ENCODE measurements around the gene TGFB2.

The TGFB2 gene

DNA sequence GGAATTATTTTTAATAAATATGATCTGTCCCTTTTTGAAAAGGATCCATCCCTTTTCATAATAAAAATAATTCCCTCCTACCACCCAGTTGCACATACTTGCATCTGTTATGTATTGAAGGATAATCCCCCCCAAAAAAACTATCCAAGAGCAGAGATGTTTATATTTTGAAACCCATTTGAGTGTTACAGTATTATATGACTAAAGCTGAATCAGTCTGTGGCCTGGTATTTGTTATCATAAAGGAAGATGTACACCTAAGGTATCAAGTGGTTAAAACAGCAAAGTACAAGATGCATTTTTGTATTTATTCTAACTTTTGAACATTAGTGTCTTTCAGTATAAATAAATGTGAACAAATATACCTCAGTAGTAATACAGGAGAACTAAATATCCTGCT lies 12.7 kb upstream of the TGFB2 start:
- no peak for DNase-seq (ENCODE audit: low read depth in 3 of 3, low spot score in 1 of 3)

DNA sequence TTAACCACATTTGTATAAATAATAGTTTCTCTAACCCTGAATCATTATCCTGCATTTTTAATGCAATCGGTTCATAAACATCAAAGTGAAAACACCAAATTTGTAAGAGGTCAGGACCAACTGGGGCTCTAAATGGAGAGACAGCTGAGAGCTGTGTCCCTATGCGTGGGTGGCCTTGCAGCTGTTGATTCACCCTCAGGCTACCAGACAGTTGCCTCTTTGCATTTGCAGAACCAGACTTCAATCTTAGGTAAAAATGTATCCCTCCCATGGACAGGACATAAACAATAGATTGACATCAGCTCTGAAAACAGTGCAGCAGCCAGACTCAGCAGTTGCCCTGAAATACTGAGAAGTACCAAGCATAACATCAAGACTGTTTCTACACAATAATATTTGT lies 8.8 kb upstream of the TGFB2 start:
- no peak for DNase-seq (ENCODE audit: low read depth in 3 of 3, low spot score in 1 of 3)

GRCh38 chr1:218339267-218339831 lies 5.8 kb upstream of the TGFB2 start:
- no peak for DNase-seq (ENCODE audit: low read depth in 3 of 3, low spot score in 1 of 3)

- no peak for DNase-seq (ENCODE audit: low read depth in 3 of 3, low spot score in 1 of 3)
These were observed 3.8 kb upstream of the TGFB2 start for GRCh38 chr1:218341325-218341724.

GRCh38 chr1:218342091-218342490 lies 3.0 kb upstream of the TGFB2 start:
- no peak for DNase-seq (ENCODE audit: low read depth in 3 of 3, low spot score in 1 of 3)

DNA sequence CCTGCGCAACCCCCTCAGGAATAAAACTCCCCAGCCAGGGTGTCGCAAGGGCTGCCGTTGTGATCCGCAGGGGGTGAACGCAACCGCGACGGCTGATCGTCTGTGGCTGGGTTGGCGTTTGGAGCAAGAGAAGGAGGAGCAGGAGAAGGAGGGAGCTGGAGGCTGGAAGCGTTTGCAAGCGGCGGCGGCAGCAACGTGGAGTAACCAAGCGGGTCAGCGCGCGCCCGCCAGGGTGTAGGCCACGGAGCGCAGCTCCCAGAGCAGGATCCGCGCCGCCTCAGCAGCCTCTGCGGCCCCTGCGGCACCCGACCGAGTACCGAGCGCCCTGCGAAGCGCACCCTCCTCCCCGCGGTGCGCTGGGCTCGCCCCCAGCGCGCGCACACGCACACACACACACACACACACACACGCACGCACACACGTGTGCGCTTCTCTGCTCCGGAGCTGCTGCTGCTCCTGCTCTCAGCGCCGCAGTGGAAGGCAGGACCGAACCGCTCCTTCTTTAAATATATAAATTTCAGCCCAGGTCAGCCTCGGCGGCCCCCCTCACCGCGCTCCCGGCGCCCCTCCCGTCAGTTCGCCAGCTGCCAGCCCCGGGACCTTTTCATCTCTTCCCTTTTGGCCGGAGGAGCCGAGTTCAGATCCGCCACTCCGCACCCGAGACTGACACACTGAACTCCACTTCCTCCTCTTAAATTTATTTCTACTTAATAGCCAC lies 696 bp downstream of the TGFB2 start:
- DNase-seq (ENCODE audit: low read depth in 3 of 3, low spot score in 1 of 3), result peak in 1 of 3 donors; percentile 16

DNA sequence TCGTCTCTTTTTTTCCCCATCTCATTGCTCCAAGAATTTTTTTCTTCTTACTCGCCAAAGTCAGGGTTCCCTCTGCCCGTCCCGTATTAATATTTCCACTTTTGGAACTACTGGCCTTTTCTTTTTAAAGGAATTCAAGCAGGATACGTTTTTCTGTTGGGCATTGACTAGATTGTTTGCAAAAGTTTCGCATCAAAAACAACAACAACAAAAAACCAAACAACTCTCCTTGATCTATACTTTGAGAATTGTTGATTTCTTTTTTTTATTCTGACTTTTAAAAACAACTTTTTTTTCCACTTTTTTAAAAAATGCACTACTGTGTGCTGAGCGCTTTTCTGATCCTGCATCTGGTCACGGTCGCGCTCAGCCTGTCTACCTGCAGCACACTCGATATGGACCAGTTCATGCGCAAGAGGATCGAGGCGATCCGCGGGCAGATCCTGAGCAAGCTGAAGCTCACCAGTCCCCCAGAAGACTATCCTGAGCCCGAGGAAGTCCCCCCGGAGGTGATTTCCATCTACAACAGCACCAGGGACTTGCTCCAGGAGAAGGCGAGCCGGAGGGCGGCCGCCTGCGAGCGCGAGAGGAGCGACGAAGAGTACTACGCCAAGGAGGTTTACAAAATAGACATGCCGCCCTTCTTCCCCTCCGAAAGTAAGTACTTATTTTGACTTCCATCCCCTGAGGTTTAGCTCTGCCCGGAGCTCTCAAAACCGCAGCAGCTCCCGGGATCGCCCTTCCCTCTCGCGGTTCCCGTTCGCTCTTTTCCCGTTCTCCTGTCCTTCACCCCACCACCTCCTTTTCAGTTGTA lies 1.5 kb downstream of the TGFB2 start:
- no peak for DNase-seq (ENCODE audit: low read depth in 3 of 3, low spot score in 1 of 3)

DNA sequence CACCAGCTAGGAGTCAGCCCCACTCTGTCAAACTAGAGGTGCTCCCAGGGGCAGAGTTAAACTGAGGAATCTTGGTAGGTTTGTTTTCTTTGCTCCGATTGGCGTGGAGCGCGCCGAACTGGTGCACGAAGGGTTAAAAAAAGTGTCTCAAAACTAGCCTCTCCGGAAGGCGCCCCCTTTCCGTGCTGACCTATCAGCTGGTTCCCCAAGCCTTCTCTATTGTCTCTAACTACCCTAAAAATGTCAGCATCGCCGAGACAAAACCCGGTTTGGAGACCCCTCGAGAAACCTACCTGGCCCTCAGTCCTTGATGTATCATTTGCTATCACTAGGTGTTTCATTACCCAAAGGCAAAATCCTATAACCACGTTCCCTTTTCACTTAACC lies 2.2 kb downstream of the TGFB2 start:
- DNase-seq (ENCODE audit: low read depth in 3 of 3, low spot score in 1 of 3), result no peak

GRCh38 chr1:218347723-218348627 lies 2.8 kb downstream of the TGFB2 start:
- DNase-seq (ENCODE audit: low read depth in 3 of 3, low spot score in 1 of 3), result no peak

DNA sequence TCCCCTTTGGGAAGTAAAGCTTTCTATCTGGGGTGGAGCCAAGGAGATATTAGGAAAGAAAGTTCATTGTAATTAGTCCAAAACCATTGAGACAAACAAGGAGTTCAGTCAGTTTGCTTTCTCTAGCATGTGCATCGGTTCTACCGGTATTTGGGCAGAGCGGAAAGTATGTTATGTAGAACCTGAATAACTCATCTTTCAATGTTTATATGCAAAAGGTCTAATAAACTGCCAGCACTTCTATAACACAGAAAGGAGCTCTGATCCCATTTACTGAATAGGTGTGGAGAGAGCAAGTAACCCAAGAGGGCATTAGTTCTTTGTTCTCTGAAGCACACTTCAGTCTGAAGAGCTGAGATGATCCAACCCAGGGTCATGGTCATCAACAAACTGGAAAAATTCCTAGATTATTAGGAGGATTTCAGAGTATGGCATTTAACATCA lies 3.5 kb downstream of the TGFB2 start:
- DNase-seq (ENCODE audit: low read depth in 3 of 3, low spot score in 1 of 3), result no peak

DNA sequence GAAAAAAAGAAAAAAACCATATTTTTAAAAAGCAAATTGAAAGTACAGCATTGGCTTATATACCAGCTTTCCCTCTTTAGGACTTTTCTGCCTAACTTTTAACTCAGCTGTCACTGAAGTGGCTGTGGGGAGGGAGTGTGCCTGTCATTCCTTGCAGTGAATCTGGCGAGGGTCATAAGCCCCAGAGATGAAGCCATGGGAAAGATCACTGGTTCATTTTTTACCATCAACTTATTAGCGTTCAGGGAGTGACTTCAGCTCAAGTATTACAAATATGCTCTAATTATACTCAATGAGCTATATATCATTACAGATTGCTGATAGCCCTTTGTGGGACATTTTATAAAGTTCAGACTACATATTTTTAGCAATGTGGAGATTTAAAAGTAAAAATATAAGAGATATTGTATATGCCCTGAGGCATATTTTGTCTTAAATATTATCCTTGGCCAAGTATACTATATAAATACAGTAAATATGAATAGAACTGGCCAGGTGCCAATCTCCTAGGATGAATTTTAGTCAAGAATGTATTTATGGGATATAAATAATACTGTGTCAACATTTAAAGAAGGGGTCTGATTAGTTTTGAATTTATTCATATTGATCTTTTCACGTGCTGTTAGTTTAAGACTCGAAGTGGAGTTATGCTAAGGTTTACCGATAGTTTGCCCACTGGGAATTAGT lies 4.4 kb downstream of the TGFB2 start:
- no peak for DNase-seq (ENCODE audit: low read depth in 3 of 3, low spot score in 1 of 3)

DNA sequence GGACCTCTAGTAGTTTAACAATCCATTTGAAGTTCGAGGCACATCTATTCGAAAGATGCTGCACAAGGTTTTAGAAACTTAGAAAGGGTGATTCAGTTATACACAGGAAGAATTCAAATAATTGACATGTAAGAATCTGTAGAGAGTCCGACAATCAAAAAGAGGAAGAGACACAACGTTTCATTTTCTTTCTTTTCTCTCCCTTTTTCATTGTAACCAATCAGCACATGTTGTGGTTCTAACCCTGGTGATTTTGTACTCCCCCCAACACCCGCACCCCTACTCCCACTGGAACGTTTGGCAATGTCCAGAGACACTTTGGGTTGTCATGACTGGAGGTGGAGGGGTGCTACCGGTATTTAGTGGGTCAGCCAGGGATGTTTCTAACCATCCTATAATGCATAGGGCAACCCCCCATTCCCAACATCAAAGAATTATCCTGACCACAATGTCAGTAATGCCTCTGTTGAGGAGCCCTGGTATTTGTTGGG lies 4.9 kb downstream of the TGFB2 start:
- DNase-seq (ENCODE audit: low read depth in 3 of 3, low spot score in 1 of 3), result no peak

DNA sequence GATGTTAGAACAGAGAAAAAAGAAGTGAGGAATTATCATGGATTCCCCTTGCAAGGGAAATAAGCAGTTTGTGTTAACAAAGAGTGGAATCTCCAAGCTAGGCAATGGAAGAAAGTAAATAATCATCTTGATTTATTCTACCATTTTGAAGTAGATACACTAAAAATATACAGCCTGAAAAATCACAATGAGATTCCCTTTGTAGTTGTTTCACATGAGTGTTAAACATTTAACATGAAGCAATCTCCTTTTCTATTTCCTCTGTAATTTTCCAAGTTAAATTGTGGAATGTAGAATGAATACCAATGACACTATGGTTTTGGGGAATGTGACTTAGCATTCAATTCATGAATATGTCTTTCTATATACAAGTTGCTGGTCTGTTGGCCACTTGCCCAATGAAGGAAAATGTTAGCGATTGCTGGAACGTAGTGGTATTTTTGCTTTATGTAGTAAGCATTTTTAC lies 5.7 kb downstream of the TGFB2 start:
- DNase-seq (ENCODE audit: low read depth in 3 of 3, low spot score in 1 of 3), result no peak

DNA sequence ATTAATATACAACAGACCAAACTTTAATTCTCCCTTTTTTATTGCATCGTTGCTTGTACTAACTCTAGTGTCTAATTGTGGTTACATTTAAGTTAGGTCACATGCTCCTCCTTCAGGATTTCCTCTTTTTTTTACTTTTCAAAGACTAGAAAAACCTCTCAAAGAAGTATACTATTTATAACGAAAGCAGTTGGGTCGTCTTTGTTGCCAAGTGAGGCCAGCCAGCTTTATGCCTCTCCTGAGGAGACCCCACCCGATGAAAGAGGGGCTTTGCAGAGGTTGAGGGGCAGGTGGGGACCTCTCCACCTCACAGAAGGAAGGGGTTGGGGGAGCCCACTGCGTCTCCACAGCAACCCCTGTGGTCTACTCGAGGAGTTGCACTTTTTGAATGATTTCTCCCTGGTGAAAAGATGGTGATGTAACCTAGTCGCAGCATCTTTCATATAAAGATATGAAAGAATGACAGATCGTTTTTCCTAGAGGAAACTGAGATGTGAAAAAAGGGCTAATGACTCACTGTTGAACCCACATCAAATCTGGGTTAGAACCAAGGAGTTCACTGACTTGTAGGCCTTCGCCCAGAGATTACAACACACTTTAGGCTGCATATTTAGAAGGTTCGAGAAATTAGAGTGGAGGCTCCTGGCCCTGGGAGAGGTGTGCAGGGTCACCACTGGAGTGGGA lies 6.4 kb downstream of the TGFB2 start:
- peak in 1 of 3 donors; percentile 2 for DNase-seq (ENCODE audit: low read depth in 3 of 3, low spot score in 1 of 3)

GRCh38 chr1:218352075-218352438 lies 6.9 kb downstream of the TGFB2 start:
- no peak for DNase-seq (ENCODE audit: low read depth in 3 of 3, low spot score in 1 of 3)

DNA sequence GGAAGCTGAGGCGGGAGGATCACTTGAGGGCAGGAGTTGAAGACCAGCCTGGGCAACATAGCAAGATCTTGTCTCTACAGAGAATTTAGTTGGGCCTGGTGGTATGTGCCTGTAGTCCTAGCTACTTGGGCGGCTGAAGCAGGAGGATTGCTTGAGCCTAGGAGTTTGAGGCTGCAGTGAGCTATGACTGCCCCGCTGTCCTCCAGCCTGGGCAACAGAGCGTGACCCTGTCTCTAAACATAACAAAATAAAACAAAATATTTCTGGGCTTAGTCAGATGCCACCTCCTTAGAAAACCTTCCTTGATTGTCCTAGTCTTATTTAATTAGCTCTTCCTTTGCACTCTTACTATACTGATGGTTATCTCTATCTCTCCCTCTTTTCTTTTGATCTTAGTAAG lies 8.5 kb downstream of the TGFB2 start:
- no peak for DNase-seq (ENCODE audit: low read depth in 3 of 3, low spot score in 1 of 3)

- no peak for DNase-seq (ENCODE audit: low read depth in 3 of 3, low spot score in 1 of 3)
These were observed 10.1 kb downstream of the TGFB2 start for GRCh38 chr1:218355278-218355677.

- DNase-seq (ENCODE audit: low read depth in 3 of 3, low spot score in 1 of 3), result no peak
These were observed 12.2 kb downstream of the TGFB2 start for GRCh38 chr1:218357211-218357892.

DNA sequence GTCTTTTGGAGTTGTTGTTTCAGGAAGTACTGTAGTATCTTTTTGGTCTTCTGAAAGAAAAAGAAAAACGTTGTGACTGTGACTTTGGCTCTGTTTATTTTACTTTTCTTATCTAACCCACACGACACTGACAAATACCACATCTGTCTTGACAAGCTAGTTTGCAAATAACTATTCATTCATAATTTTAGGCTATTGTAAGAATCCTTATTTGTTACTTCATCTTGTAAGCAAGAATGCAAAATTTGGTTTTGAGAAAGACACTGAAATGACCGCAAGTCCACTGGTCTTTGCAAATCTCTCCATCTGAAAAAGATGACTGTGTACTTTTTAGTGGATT lies 12.7 kb downstream of the TGFB2 start:
- no peak for DNase-seq (ENCODE audit: low read depth in 3 of 3, low spot score in 1 of 3)

Measured in stimulated activated CD4-positive, alpha-beta T cell treated with anti-CD3 and anti-CD28 coated beads, TNF-alpha, amount 100 ng/mL, for 1 hour (primary cell).